ENCODE results near the gene MBTPS1. TPM values are rescaled to one million over a fixed set of nuclear protein-coding genes. Genes with fewer than 3 reads are reported as not detected.

MBTPS1 gene
- total and polyA plus RNA-seq, 11 donors = 37.2 to 91.4 (median 67.7) TPM

DNA sequence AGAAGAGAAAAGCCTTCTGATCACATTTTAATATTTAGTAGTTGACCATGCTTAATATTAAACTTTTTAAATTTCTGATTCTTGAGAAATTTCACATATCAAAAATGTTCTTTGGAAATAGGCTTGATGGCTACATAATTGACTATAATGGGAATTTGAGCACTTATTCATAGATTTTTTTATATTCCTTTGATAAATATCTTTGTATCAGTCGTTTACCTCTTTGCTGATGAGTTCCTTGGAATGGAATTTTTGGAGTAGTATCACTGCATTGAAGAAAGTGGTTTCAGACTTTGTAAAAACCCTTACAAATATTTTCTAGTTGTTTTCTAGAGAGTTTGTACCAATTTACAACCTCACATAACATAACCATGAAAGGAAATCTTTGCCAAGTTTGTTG is 43.1 kb upstream of the MBTPS1 start:
- Histone ChIP-seq H3K4me1 (no peaks in the 10 kb centered on the region), H3K9me3 (no peaks in the 10 kb centered on the region), H3K36me3 (no peaks in the 10 kb centered on the region), H3K4me3 (no peak overlapping the region), H3K27me3 (peaks cover 0 to 19% (median 4%) of the 10 kb centered on the region in 9 donors), H3K27ac (no peak overlapping the region)
- TF ChIP-seq, protein P1, sequence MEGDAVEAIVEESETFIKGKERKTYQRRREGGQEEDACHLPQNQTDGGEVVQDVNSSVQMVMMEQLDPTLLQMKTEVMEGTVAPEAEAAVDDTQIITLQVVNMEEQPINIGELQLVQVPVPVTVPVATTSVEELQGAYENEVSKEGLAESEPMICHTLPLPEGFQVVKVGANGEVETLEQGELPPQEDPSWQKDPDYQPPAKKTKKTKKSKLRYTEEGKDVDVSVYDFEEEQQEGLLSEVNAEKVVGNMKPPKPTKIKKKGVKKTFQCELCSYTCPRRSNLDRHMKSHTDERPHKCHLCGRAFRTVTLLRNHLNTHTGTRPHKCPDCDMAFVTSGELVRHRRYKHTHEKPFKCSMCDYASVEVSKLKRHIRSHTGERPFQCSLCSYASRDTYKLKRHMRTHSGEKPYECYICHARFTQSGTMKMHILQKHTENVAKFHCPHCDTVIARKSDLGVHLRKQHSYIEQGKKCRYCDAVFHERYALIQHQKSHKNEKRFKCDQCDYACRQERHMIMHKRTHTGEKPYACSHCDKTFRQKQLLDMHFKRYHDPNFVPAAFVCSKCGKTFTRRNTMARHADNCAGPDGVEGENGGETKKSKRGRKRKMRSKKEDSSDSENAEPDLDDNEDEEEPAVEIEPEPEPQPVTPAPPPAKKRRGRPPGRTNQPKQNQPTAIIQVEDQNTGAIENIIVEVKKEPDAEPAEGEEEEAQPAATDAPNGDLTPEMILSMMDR (IDR thresholded peaks at IDR 0.05) = no peak
- TF ChIP-seq POLR2A (IDR thresholded peaks at IDR 0.05) = no peak
- no peak for DNase-seq
- 35 to 73% (median 60%) methylated on average over 1 of the region's 1 CpG for WGBS, 4 donors
- ATAC-seq = no peak
- intact Hi-C loops (cut with DNase I) = no loop called here

DNA sequence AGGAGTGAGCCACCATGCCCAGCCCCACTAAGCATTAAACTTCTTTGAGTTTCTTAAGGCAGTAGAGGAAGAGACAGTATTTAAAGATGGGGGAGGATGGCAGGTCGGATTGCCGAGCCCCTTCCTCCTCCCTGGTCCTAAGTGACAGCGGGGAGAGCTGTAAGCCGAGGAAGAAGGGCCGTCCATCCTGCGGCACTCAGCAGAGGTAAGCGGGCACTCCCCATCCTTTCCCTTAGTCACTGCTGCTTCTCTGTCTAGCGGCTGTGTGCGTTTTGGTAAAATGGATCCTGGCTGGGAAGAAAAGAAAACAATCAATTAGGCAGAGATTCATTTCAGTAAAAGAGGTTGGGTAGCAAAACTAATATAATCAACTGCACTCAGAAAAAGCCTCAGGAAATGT is 42.3 kb upstream of the MBTPS1 start:
- H3K4me1 ChIP-seq = no peaks in the 10 kb centered on the region
- H3K27me3 ChIP-seq = peaks cover 0 to 18% (median 4%) of the 10 kb centered on the region in 9 donors
- intact Hi-C loops (cut with DNase I) = no loop called here
- no peak for TF ChIP-seq POLR2A (IDR thresholded peaks at IDR 0.05)
- TF ChIP-seq, protein P1 (IDR thresholded peaks at IDR 0.05) = no peak
- no peak overlapping the region for H3K4me3 ChIP-seq
- no peaks in the 10 kb centered on the region for H3K9me3 ChIP-seq
- 17 to 39% (median 32%) methylated on average over 9 of the region's 9 CpGs for WGBS, 4 donors
- DNase-seq (no peak), ATAC-seq (no peak)
- H3K27ac ChIP-seq = no peak overlapping the region
- no peaks in the 10 kb centered on the region for H3K36me3 ChIP-seq

DNA sequence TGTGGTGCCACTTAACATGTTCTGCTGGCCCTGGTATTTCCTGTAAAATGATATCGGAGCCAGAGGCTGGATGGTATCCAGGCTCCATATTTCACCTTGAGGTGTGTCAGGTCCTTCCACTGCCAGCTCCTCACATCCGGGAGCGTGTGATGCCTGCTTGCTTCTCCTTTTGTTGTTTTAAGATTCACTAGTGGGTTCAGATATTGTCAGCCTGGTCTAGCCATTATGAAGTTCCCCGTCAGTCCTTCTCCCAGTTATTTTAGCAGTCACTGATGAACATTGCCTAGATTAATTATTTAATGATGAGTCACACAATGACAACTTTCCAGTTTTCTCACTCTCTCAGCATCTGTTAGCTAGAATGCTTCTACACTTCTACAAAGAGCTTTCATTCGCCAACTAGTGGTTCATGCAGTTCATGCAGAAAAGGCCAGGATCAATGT is 39.6 kb upstream of the MBTPS1 start:
- no peaks in the 10 kb centered on the region for H3K9me3 ChIP-seq
- 64 to 73% (median 68%) methylated on average over 5 of the region's 5 CpGs for WGBS, 4 donors
- DNase-seq (no peak), ATAC-seq (no peak)
- TF ChIP-seq, protein P1 (IDR thresholded peaks at IDR 0.05) = peak in 2 of 12 donors; percentile 9
- no peak for TF ChIP-seq POLR2A (IDR thresholded peaks at IDR 0.05)
- peaks cover 0 to 16% (median 4%) of the 10 kb centered on the region in 9 donors for H3K27me3 ChIP-seq
- H3K4me3 ChIP-seq = no peak overlapping the region
- H3K27ac ChIP-seq = no peak overlapping the region
- intact Hi-C loops (cut with DNase I) = no loop called here
- no peaks in the 10 kb centered on the region for H3K4me1 ChIP-seq
- H3K36me3 ChIP-seq = no peaks in the 10 kb centered on the region

DNA sequence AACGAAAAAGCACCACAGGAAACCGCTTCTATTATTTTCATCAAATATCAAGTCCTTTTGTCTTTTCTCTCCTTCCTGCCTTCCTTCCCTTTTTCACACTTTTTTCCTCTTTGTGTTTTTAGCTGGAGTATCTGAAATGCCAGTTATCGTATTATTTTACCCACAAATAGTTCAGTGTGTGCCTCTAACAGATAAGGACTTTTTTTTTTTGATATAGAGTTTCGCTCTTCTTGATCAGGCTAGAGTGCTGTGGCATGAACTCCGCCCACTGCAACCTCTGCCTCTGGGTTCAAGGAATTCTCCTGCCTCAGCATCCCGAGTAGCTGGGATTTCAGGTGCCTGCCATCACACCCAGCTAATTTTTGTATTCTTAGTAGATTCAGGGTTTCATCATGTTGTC is 39.0 kb upstream of the MBTPS1 start:
- ATAC-seq (no peak), DNase-seq (no peak)
- Histone ChIP-seq H3K36me3 (no peaks in the 10 kb centered on the region), H3K9me3 (no peaks in the 10 kb centered on the region), H3K27ac (no peak overlapping the region), H3K27me3 (peaks cover 0 to 16% (median 4%) of the 10 kb centered on the region in 9 donors), H3K4me3 (no peak overlapping the region), H3K4me1 (no peaks in the 10 kb centered on the region)
- 87 to 90% (median 89%) methylated on average over 6 of the region's 6 CpGs for WGBS, 4 donors
- TF ChIP-seq, protein P1 (IDR thresholded peaks at IDR 0.05) = no peak
- no peak for TF ChIP-seq POLR2A (IDR thresholded peaks at IDR 0.05)
- intact Hi-C loops (cut with DNase I) = no loop called here

Measured in heart left ventricle (tissue), 16 donors.